HepG2 (cell line): ENCODE measurements around the gene RAB34. TPM values are rescaled to one million over a fixed set of nuclear protein-coding genes. Genes with fewer than 3 reads are reported as not detected.

Source experiments
- ATAC-seq: fragments of 200-7000 bp; cut with Tn5 transposase; 3 replicates; pipeline ENCODE4 v1.9.1; 2020; ENCODE audit warnings: mild to moderate bottlenecking, moderate library complexity
- BruUV-seq: library from RNA; stranded (reverse); fragments of 400-500 nt; replicated peaks from 2 replicates; lab custom pipeline; 2021; lab: Mats Ljungman, UMichigan
- CTCF ChIA-PET: fragments of 300-600 bp; formaldehyde crosslinking; extraction: SDS; loops from one replicate; lab custom pipeline; 2021; ENCODE audit warnings: low total read pairs, inconsistent platforms, low intra/inter-chr PET ratio; lab: Yijun Ruan, JAX
- POLR2A ChIA-PET: fragments of 350-600 bp; sonication (Branson Sonifier 250); formaldehyde crosslinking; loops from one replicate; lab custom pipeline; 2020; ENCODE audit warnings: antibody characterized with exemption, inconsistent platforms; lab: Yijun Ruan, JAX
- DNase-seq: peaks from one replicate; pipeline ENCODE4 v3.0.0-alpha.2; 2015; ENCODE audit warnings: low spot score
- FAIRE-seq: peaks from 3 replicates; lab custom pipeline; 2011; peaks lifted over from hg19 to GRCh38; lab: Jason Lieb, UNC
- H2AFZ ChIP-seq: one replicate; pipeline ENCODE4 v1.6.1; 2011; ENCODE audit warnings: low read length, inconsistent platforms
- H3K27ac ChIP-seq: fragments of 300-600 bp; 3 replicates; pipeline ENCODE4 v1.8.0; 2011; ENCODE audit warnings: mixed run types, mild to moderate bottlenecking, mixed read lengths, low read length, inconsistent platforms; ENCODE audit not compliant: insufficient read depth; ENCODE audit errors: extremely low read length
- H3K27me3 ChIP-seq, 2 experiments: fragments of 200-600 bp in 1 of 2; 2 replicates in 1 of 2; 3 replicates in 1 of 2; pipeline versions ENCODE4 v1.6.0 to v1.8.0; 2011; ENCODE audit warnings: low read length in 2 of 2, mild to moderate bottlenecking in 2 of 2, moderate library complexity in 2 of 2, inconsistent platforms in 1 of 2; ENCODE audit not compliant: insufficient read depth in 2 of 2, control insufficient read depth in 1 of 2
- H3K36me3 ChIP-seq, 2 experiments: fragments of 200-600 bp in 1 of 2; replicated peaks in 1 of 2; 2 replicates in 1 of 2; 3 replicates in 1 of 2; pipeline versions ENCODE4 v1.5.1 to v1.8.0; 2011; ENCODE audit warnings: low read length in 2 of 2, inconsistent platforms in 1 of 2; ENCODE audit not compliant: insufficient read depth in 2 of 2, control insufficient read depth in 1 of 2
- H3K4me1 ChIP-seq: 2 replicates; pipeline ENCODE4 v1.5.1; 2012; ENCODE audit warnings: low read length, inconsistent platforms; ENCODE audit not compliant: insufficient read depth
- H3K4me2 ChIP-seq: 2 replicates; pipeline ENCODE4 v1.6.0; 2011; ENCODE audit warnings: low read depth, low read length, inconsistent platforms
- H3K4me3 ChIP-seq, 3 experiments: fragments of 200-600 bp in 1 of 3; sonication (generic), shearing (Covaris generic) in 1 of 3; replicated peaks in 1 of 3; 2 replicates each; pipeline ENCODE4 v1.5.1; 2011 to 2016; ENCODE audit warnings: low read length in 3 of 3, inconsistent platforms in 2 of 3, low read depth in 2 of 3, mild to moderate bottlenecking in 2 of 3, control low read depth in 1 of 3, mixed read lengths in 1 of 3; ENCODE audit not compliant: insufficient read depth in 1 of 3
- H3K79me2 ChIP-seq: one replicate; pipeline ENCODE4 v1.6.1; 2011; ENCODE audit warnings: low read length, inconsistent platforms; ENCODE audit not compliant: insufficient read depth
- H3K9ac ChIP-seq: 2 replicates; pipeline ENCODE4 v1.6.0; 2011; ENCODE audit warnings: mild to moderate bottlenecking, low read depth, low read length, inconsistent platforms; ENCODE audit not compliant: insufficient read depth
- H3K9me3 ChIP-seq: 2 replicates; pipeline ENCODE4 v1.5.1; 2012; ENCODE audit warnings: mild to moderate bottlenecking, low read length
- H4K20me1 ChIP-seq: 2 replicates; pipeline ENCODE4 v1.6.0; 2011; ENCODE audit warnings: inconsistent platforms, mild to moderate bottlenecking, low read length, moderate library complexity; ENCODE audit not compliant: insufficient read depth
- CAMTA2 ChIP-seq: sonication (generic); formaldehyde crosslinking; IDR thresholded peaks from 2 replicates; pipeline ENCODE4 v1.4.0; 2020; ENCODE audit warnings: mild to moderate bottlenecking, missing genetic modification reagents, borderline replicate concordance
- KDM3A ChIP-seq: IDR thresholded peaks from 2 replicates; pipeline ENCODE4 v1.6.1; 2018; ENCODE audit warnings: low read depth, missing compliant biosample characterization
- RBM22 ChIP-seq: fragments of 200-400 bp; formaldehyde crosslinking; optimal IDR thresholded peaks from 2 replicates; pipeline ENCODE3; 2017; ENCODE audit warnings: mild to moderate bottlenecking, low read length, moderate library complexity
- ZBTB3 ChIP-seq: sonication (generic); formaldehyde crosslinking; IDR thresholded peaks from 2 replicates; pipeline ENCODE4 v1.4.0; 2020; ENCODE audit warnings: low read depth, mild to moderate bottlenecking, moderate library complexity, missing genetic modification reagents, borderline replicate concordance
- ZBTB39 ChIP-seq: sonication (generic); formaldehyde crosslinking; IDR thresholded peaks from 2 replicates; pipeline ENCODE4 v1.5.0; 2020; ENCODE audit warnings: missing genetic modification reagents
- ZNF225 ChIP-seq: sonication (generic); formaldehyde crosslinking; IDR thresholded peaks from 2 replicates; pipeline ENCODE4 v1.4.0; 2020; ENCODE audit warnings: mild to moderate bottlenecking, missing genetic modification reagents
- WGBS: methylation state at CpG from one replicate; pipeline ENCODE4 v1.1.6; 2017; ENCODE audit warnings: low lambda C conversion rate; 5-methylcytosine and 5-hydroxymethylcytosine counted together
- in situ Hi-C: cut with HindIII; loops from 2 replicates; pipeline ENCODE4 v1.10.0; 2017; ENCODE audit warnings: low pct_unique_long_range_greater_than_20kb; ENCODE audit not compliant: extremely low pct_ligation_motif_present
- intact Hi-C: fragments of 100-400 bp; cut with micrococcal nuclease; formaldehyde crosslinking; loops from one replicate; pipeline ENCODE4 v1.10.0; 2022; ENCODE audit not compliant: unreplicated experiment
- polyA plus RNA-seq, 8 experiments: library from polyadenylated mRNA; depleted of rRNA in 3 of 8; stranded (reverse) in 7 of 8; unstranded in 1 of 8; fragments of >200 nt; fragmentation: Illumina TruSeq in 4 of 8; extraction: Trizol in 4 of 8; gene quantifications; 2 replicates each; pipeline versions ENCODE4 v1.2.1 to v1.2.3, GENCODE V29; 2011 to 2016; ENCODE audit warnings: low read depth in 4 of 8, missing spikeins in 1 of 8, mixed read lengths in 1 of 8; ENCODE audit not compliant: insufficient read depth in 1 of 8
- total RNA-seq, 5 experiments: library from RNA; depleted of rRNA; stranded (reverse); fragments of >200 nt; fragmentation: Illumina TruSeq; extraction: Trizol; gene quantifications; 2 replicates each; pipeline ENCODE4 v1.2.3, GENCODE V29; 2016; ENCODE audit warnings: low read depth in 1 of 5

Gene RAB34
- total and polyA plus RNA-seq, 2 of the 13 experiments (the other 11 are each of a cell fraction or from before 2014, with no cell fraction given): 0.49 TPM; not detected in 1

- Histone ChIP-seq H3K9ac (peak overlapping the region; percentile 26; the same call in 1 of the 2 replicates), H3K4me1 (peaks cover 55% of the 10 kb centered on the region), H3K9me3 (no peaks in the 10 kb centered on the region), H4K20me1 (no peaks in the 10 kb centered on the region), H3K79me2 (no peaks in the 10 kb centered on the region), H3K27me3 (no peaks in the 10 kb centered on the region), H2AFZ (no peak overlapping the region), H3K27ac (peak overlapping the region; percentile 91), H3K4me2 (no peak overlapping the region), H3K36me3 (peaks cover 25 to 41% of the 10 kb centered on the region in 2 experiments), H3K4me3 (no peak overlapping the region)
- 89% methylated on average over 16 of the region's 16 CpGs for whole genome bisulfite sequencing
- intact Hi-C loops (no loop called here), in situ Hi-C loops (no loop called here)
- BruUV-seq: no TSS peak
- TF ChIP-seq KDM3A: no peak
- ATAC-seq: no peak
- no peak for DNase-seq
- FAIRE-seq: no peak
- ChIA-PET CTCF (no interaction called here), POLR2A (interaction anchor here (1.5 to 10.8 kb wide), 3 partner anchors 17 to 58 kb away, joined by 3 to 220 read pairs (median 3); partner anchors contain the start of genes BLTP2 and RPL23A)
Measured at GRCh38 chr17:28703552-28704218, 14.0 kb downstream of the RAB34 start.

- BruUV-seq: no TSS peak
- Histone ChIP-seq H3K4me1 (peaks cover 64% of the 10 kb centered on the region), H2AFZ (no peak overlapping the region), H3K9me3 (no peaks in the 10 kb centered on the region), H3K36me3 (peaks cover 25 to 43% of the 10 kb centered on the region in 2 experiments), H3K27me3 (no peaks in the 10 kb centered on the region), H3K9ac (0 out of 2 replicates have a peak overlapping the region, but pooled peaks have one; percentile 38), H3K4me2 (no peak overlapping the region), H3K27ac (peak overlapping the region; percentile 91), H3K79me2 (no peaks in the 10 kb centered on the region), H4K20me1 (no peaks in the 10 kb centered on the region), H3K4me3 (no peak overlapping the region)
- intact Hi-C loops (no loop called here), in situ Hi-C loops (no loop called here)
- DNase-seq (no peak), FAIRE-seq (no peak), ATAC-seq (no peak)
- CTCF ChIA-PET: no interaction called here
- POLR2A ChIA-PET: interaction anchor here (0.8 to 10.8 kb wide), 7 partner anchors 9 to 57 kb away, joined by 3 to 220 read pairs (median 4); partner anchors contain the start of genes BLTP2, PROCA1, RPL23A and SDF2
- 71% methylated on average over 3 of the region's 3 CpGs for WGBS
- TF ChIP-seq ZBTB3 (CRISPR knock-in tag) (no peak), ZNF225 (CRISPR knock-in tag) (no peak), ZBTB39 (CRISPR knock-in tag) (no peak), CAMTA2 (CRISPR knock-in tag) (no peak), RBM22 (no peak)
Measured at GRCh38 chr17:28702752-28703150, 14.9 kb downstream of the RAB34 start.
